ENCODE results near the gene RXRA.

DNA sequence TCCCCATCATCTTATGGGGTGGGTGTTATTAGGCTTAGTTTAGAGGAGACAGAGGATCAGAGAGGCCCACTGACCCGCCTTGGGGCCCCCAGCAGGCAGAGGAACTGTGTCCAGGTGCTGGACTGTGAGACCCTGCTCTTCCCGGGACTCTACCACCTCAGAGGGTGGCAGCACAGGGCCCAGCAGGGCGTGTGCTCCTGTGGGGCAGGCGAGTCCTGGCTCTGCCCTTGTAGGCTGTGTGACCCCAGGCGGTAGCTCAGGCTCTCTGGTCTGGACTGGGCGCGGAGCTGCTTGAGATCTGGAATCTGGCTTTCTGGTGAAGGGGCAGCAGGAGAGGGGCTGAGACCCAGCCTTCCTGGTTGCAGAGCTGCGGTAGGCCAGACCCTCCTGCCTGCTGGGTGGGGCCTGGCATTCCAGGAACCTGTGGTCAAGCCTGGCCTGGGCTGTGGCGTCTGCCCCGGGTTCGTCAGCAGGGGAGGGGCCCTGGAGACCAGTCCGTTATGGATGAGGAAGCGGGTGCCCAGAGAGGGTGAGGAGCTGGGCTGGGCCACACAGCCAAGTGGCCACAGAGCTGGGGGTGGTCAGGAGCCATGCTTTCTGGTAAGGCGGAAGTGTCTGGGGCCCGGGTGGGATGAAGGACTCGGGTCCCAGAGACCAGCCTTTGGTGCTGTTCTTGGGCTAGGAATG is 46.5 kb downstream of the RXRA start:
- no peak for TF ChIP-seq POLR2AphosphoS5 (IDR thresholded peaks at IDR 0.05)
- TF ChIP-seq, protein P1, sequence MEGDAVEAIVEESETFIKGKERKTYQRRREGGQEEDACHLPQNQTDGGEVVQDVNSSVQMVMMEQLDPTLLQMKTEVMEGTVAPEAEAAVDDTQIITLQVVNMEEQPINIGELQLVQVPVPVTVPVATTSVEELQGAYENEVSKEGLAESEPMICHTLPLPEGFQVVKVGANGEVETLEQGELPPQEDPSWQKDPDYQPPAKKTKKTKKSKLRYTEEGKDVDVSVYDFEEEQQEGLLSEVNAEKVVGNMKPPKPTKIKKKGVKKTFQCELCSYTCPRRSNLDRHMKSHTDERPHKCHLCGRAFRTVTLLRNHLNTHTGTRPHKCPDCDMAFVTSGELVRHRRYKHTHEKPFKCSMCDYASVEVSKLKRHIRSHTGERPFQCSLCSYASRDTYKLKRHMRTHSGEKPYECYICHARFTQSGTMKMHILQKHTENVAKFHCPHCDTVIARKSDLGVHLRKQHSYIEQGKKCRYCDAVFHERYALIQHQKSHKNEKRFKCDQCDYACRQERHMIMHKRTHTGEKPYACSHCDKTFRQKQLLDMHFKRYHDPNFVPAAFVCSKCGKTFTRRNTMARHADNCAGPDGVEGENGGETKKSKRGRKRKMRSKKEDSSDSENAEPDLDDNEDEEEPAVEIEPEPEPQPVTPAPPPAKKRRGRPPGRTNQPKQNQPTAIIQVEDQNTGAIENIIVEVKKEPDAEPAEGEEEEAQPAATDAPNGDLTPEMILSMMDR (IDR thresholded peaks at IDR 0.05) = no peak
